Stomach smooth muscle (tissue), 2 donors: Measurements from ENCODE around the gene TNFRSF19.
"Not testable (repeated sequence)": the region's sequence is repeated elsewhere in the genome, so short reads cannot be mapped to it uniquely, and the experiment has no call there.

Experiments used
- H3K27ac ChIP-seq: one replicate; pipeline ENCODE4 v1.7.0; 2013; ENCODE audit warnings: mild to moderate bottlenecking, low read length, inconsistent platforms
- H3K27me3 ChIP-seq, 2 donors: one replicate each; pipeline ENCODE4 v1.7.0; 2013; ENCODE audit warnings: low read length in 2 of 2; ENCODE audit not compliant: insufficient read depth in 2 of 2, control insufficient read depth in 1 of 2
- H3K36me3 ChIP-seq, 2 donors: one replicate each; pipeline ENCODE4 v1.7.0; 2013; ENCODE audit warnings: low read length in 2 of 2; ENCODE audit not compliant: control insufficient read depth in 2 of 2, insufficient read depth in 2 of 2
- H3K4me1 ChIP-seq: one replicate; pipeline ENCODE4 v1.7.0; 2013; ENCODE audit warnings: low read length; ENCODE audit not compliant: control insufficient read depth, insufficient read depth
- H3K4me3 ChIP-seq, 2 donors: one replicate each; pipeline ENCODE4 v1.7.0; 2013; ENCODE audit warnings: low read length in 2 of 2
- H3K9ac ChIP-seq, 2 donors: one replicate each; pipeline ENCODE4 v1.7.0; 2013; ENCODE audit warnings: low read length in 2 of 2, mild to moderate bottlenecking in 1 of 2
- H3K9me3 ChIP-seq, 2 donors: one replicate each; pipeline ENCODE4 v1.7.0; 2013; ENCODE audit warnings: low read length in 2 of 2; ENCODE audit not compliant: control insufficient read depth in 2 of 2
- donor health status: healthy.
- donor health status: Pancreatic carcinoma.

The TNFRSF19 gene

GRCh38 chr13:23673867-23674605, 103.8 kb downstream of the TNFRSF19 start:
- H3K36me3 ChIP-seq: no peaks in the 10 kb centered on the region
- H3K9ac ChIP-seq: no peak overlapping the region
- no peaks in the 10 kb centered on the region for H3K9me3 ChIP-seq
- no peaks in the 10 kb centered on the region for H3K27me3 ChIP-seq
- H3K4me3 ChIP-seq: no peak overlapping the region
- peaks cover 9% of the 10 kb centered on the region for H3K4me1 ChIP-seq
- no peak overlapping the region for H3K27ac ChIP-seq

- no peak overlapping the region for H3K27ac ChIP-seq
- H3K36me3 ChIP-seq: no peaks in the 10 kb centered on the region
These were observed 104.8 kb downstream of the TNFRSF19 start for GRCh38 chr13:23674795-23675640.

GRCh38 chr13:23677679-23678288, 107.6 kb downstream of the TNFRSF19 start:
- H3K27me3 ChIP-seq, H3K9me3 ChIP-seq, H3K4me1 ChIP-seq, H3K9ac ChIP-seq, H3K36me3 ChIP-seq, H3K4me3 ChIP-seq, H3K27ac ChIP-seq: not testable (repeated sequence)

More at GRCh38 chr13:23674795-23675640, 104.8 kb downstream of the TNFRSF19 start:
- Histone ChIP-seq H3K9me3 (no peaks in the 10 kb centered on the region), H3K4me3 (no peak overlapping the region), H3K9ac (no peak overlapping the region), H3K4me1 (peaks cover 9% of the 10 kb centered on the region), H3K27me3 (no peaks in the 10 kb centered on the region)

DNA sequence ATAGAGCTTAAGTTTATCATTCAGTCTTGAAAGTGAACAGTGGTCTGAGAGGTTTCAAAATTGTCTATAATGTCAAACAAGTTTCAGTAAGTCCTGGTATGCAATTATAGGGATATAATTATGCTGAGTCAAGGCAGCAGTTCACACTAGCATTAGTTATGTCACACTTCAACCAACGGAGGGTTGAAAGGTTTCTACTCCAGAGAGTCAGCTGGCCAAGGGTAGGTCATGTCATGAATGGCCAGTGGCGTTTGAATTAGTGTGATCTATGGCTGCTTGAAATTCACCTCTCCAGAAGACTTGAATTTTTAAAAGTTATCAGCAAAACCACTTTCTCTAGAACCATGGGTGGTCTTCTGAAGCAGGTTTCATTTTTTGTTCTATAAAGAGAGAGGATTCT, 108.6 kb downstream of the TNFRSF19 start:
- Histone ChIP-seq H3K4me1 (peaks cover 3% of the 10 kb centered on the region), H3K27me3 (no peaks in the 10 kb centered on the region), H3K36me3 (no peaks in the 10 kb centered on the region), H3K4me3 (no peak overlapping the region), H3K9me3 (no peaks in the 10 kb centered on the region), H3K9ac (no peak overlapping the region), H3K27ac (no peak overlapping the region)

DNA sequence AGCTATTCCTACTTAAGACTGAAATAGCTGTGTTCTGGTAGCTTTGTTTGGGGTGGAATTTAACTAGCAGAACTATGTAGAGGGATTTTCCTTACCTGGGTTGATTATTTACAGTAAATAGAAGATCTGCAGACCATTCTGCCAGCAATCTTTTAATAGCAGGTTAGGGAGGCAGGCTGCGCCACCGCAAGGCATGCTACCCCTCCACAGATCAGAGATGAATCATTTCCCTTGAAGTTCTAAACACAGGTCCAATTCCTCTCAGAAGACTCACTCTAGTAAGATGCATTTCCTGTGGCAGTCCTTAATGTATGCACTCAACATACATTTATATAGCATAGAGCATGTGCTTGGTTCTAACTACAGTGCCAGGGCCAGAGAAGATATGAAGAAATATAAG, 109.0 kb downstream of the TNFRSF19 start:
- Histone ChIP-seq H3K4me3 (no peak overlapping the region), H3K36me3 (no peaks in the 10 kb centered on the region), H3K9me3 (no peaks in the 10 kb centered on the region), H3K9ac (no peak overlapping the region), H3K4me1 (no peaks in the 10 kb centered on the region), H3K27me3 (no peaks in the 10 kb centered on the region), H3K27ac (no peak overlapping the region)

DNA sequence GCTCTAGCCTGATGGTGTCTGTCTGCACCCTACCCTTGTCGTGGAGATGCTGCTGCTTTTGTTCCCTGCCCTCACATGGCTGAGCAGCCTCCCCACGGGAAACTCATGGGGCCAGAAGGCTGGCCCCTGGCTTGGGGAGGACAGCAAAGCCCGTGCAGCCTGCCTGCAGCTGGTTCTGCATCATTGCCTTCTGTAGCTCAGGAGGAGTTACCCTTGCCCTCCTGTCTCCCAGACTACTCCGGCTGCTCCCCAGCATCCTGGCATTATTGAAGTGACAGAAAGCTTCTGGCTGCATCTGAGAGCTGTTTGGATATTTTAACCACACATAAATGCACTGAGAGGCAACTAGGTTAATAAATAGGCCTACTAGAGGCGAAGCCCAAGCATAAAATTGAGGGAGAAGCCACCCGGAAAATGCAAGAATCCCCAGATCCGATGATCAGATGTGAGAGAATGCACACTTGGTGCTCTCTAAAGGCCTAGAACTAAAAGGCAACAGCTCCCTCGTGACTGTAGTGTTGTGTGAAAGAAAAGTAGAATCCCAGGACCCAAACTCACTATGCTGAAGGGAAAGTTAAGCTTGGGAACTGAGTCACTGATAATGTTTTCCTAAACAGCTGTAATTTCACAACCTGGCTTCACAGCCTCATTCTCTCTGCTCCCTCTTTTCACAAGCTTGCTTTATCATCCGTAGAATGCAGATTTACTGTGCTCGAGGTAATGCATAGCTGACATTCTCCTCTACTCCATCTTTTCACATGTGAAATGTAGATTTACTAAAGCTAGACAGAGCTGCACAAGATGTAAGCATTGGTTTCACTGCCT, 110.8 kb downstream of the TNFRSF19 start:
- Histone ChIP-seq H3K4me1 (no peaks in the 10 kb centered on the region), H3K27me3 (no peaks in the 10 kb centered on the region), H3K9me3 (no peaks in the 10 kb centered on the region), H3K27ac (no peak overlapping the region), H3K9ac (no peak overlapping the region), H3K4me3 (no peak overlapping the region), H3K36me3 (no peaks in the 10 kb centered on the region)

GRCh38 chr13:23683084-23683483, 112.9 kb downstream of the TNFRSF19 start:
- H3K9me3 ChIP-seq: no peaks in the 10 kb centered on the region
- H3K36me3 ChIP-seq: no peaks in the 10 kb centered on the region
- no peak overlapping the region for H3K27ac ChIP-seq
- no peaks in the 10 kb centered on the region for H3K4me1 ChIP-seq
- H3K27me3 ChIP-seq: no peaks in the 10 kb centered on the region
- no peak overlapping the region for H3K9ac ChIP-seq
- H3K4me3 ChIP-seq: no peak overlapping the region

GRCh38 chr13:23684647-23685046, 114.4 kb downstream of the TNFRSF19 start:
- Histone ChIP-seq H3K36me3 (no peaks in the 10 kb centered on the region), H3K4me1 (no peaks in the 10 kb centered on the region), H3K9me3 (no peaks in the 10 kb centered on the region), H3K27ac (no peak overlapping the region), H3K27me3 (no peaks in the 10 kb centered on the region), H3K9ac (no peak overlapping the region), H3K4me3 (no peak overlapping the region)

DNA sequence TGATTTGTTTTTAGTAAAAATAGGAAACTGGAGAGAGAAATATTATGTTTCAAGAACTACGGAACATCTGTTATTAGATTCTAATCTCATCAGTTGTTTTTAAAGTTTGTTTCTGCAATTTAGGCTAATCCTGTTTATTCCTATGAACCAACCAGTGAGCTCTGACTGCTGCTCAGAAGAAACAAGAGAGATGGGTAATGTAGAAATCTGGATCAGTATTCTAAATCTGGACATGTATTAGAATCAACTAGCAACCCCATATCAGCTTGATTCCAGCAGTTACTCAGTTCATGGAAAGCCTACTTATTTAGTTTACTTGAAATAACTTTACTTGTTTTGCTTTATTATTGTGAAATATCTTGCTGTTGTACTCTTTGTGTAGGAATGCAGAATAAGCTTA, 115.2 kb downstream of the TNFRSF19 start:
- Histone ChIP-seq H3K9me3 (no peaks in the 10 kb centered on the region), H3K27me3 (no peaks in the 10 kb centered on the region), H3K4me3 (no peak overlapping the region), H3K36me3 (no peaks in the 10 kb centered on the region), H3K9ac (no peak overlapping the region), H3K4me1 (no peaks in the 10 kb centered on the region), H3K27ac (no peak overlapping the region)

- Histone ChIP-seq H3K27ac (no peak overlapping the region), H3K9me3 (no peaks in the 10 kb centered on the region), H3K9ac (no peak overlapping the region), H3K4me3 (no peak overlapping the region), H3K4me1 (no peaks in the 10 kb centered on the region), H3K36me3 (no peaks in the 10 kb centered on the region), H3K27me3 (no peaks in the 10 kb centered on the region)
These were observed 116.7 kb downstream of the TNFRSF19 start for GRCh38 chr13:23686948-23687347.
